ENCODE data around the gene ZDHHC18.

ZDHHC18 gene

GRCh38 chr1:26826261-26827105 lies at the start of gene ZDHHC18:
Gene ZDHHC18, plus strand, starts transcription at chr1:26826688. Its CDS starts 117 bp downstream, at chr1:26826805.
- DNase-seq = peak; percentile 68

- no peak for DNase-seq
Observed at GRCh38 chr1:26779098-26779668, 47.3 kb upstream of the ZDHHC18 start.

DNA sequence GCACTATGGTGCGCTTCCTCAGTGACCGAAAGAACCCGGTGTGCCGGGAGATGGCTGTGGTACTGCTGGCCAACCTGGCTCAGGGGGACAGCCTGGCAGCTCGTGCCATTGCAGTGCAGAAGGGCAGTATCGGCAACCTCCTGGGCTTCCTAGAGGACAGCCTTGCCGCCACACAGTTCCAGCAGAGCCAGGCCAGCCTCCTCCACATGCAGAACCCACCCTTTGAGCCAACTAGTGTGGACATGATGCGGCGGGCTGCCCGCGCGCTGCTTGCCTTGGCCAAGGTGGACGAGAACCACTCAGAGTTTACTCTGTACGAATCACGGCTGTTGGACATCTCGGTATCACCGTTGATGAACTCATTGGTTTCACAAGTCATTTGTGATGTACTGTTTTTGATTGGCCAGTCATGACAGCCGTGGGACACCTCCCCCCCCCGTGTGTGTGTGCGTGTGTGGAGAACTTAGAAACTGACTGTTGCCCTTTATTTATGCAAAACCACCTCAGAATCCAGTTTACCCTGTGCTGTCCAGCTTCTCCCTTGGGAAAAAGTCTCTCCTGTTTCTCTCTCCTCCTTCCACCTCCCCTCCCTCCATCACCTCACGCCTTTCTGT lies 46.0 kb upstream of the ZDHHC18 start:
- DNase-seq = no peak

DNA sequence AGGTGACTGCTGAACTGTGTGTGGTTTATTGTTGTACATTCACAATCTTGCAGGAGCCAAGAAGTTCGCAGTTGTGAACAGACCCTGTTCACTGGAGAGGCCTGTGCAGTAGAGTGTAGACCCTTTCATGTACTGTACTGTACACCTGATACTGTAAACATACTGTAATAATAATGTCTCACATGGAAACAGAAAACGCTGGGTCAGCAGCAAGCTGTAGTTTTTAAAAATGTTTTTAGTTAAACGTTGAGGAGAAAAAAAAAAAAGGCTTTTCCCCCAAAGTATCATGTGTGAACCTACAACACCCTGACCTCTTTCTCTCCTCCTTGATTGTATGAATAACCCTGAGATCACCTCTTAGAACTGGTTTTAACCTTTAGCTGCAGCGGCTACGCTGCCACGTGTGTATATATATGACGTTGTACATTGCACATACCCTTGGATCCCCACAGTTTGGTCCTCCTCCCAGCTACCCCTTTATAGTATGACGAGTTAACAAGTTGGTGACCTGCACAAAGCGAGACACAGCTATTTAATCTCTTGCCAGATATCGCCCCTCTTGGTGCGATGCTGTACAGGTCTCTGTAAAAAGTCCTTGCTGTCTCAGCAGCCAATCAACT lies 45.2 kb upstream of the ZDHHC18 start:
- DNase-seq = no peak

- no peak for DNase-seq
Observed at GRCh38 chr1:26782521-26783212, 43.8 kb upstream of the ZDHHC18 start.

GRCh38 chr1:26783646-26784022 lies 42.9 kb upstream of the ZDHHC18 start:
- DNase-seq = no peak

- DNase-seq = no peak
Observed at GRCh38 chr1:26784023-26784871, 42.2 kb upstream of the ZDHHC18 start.

- DNase-seq = no peak
Observed at GRCh38 chr1:26784886-26785285, 41.6 kb upstream of the ZDHHC18 start.

DNA sequence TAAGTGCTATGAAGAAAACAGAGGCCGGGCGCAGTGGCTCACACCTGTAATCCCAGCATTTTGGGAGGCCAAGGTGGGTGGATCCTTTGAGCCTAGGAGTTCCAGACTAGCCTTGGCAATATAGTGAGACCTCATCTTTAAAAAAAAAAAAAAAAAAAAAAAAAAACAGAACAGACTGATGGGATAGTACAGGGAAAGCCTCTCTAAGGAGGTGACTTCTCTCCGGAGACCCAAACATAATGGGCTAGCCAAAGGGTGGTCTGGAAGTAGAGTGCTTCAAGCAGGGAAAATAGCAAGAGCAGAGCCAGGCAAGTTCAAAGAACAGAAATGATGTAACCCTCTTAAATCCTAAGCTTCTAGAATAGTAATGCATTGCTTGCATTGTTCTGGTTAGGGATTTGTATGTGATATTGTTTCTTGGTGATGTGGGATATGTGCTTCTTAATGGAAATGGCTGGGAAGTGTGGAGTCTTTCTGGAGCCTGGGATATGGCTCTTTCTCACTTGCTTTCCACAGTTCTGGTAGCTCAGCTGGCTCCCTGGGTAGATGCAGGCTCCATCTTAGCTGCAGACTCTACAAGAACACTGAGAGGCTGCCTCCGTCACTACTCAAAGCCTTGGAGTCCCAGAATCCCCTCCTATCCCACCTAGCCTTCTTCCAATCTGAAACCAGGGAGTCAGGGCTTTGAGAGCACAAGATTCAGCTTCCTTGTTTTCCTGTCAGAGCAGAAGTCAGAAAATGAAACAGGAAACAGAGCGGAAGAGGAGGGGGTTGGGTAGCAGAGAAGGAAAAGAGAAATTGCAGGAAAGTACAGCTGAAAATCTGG lies 40.7 kb upstream of the ZDHHC18 start:
- no peak for DNase-seq

DNA sequence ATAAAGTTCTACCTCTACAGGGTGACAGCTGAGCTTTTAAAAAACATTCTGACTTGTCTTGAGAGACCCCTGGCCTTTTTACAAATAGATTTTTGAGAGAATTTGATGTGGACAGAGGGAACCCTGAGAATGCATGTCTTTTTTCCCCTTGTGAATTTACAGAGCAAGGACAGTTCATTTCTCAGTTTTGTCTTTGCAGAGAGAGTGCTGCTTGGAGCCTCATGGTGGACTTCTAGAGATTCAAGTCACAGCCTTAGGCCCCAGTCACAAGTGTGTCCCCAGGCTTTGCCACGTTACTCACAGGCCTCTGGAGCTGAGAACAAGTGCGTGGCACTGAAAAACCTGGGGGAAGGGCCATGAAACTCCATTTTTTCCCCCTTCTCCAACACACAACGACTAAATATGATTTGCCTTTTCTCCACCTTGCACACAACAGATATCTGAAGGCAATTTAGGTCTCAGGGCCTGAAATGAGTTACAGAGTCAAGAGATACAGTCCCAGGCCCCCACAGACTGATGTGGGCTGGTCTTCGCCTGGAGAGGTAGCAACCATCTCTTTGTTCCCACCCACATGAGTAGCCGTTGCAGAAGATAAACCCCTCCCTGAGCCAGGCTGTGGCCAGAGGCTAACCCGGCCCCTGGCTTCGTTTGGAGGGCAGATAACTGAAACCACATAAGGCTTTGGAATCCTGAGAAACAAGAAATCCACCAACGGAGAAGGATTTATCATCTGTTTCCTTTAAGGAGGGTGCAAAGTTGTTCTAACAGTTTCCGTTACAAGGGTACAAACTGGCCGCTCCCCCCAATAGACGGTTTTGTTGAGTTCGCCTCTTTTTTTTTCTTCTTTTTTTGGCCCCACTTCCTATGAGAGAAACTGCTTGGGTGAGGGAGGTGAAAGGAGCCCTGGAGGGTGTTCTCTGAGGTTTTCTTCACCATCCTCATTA lies 39.8 kb upstream of the ZDHHC18 start:
- DNase-seq = peak; percentile 58

DNA sequence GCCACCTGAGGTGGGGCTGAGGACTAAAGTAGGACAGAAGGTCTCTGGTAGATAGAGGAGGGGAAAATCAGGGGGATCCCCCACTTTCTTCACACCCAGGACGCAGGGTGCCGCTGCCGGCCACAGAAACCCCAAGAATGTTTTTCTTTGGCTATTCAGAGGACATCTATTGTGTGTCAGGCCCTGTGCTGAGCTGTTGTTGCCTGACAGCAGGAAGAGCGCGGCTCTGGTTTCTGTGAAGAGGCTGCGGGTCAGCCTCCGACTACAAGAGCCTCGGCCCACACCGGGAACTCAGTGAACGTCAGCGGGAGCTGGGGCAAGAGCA lies 39.1 kb upstream of the ZDHHC18 start:
- DNase-seq = peak; percentile 91

GRCh38 chr1:26787706-26788514 lies 38.6 kb upstream of the ZDHHC18 start, which contains the start of gene PIGV:
Gene PIGV, plus strand, starts transcription at chr1:26787950. Its CDS starts 2,866 bp downstream, at chr1:26790816.
- peak; percentile 89 for DNase-seq

DNA sequence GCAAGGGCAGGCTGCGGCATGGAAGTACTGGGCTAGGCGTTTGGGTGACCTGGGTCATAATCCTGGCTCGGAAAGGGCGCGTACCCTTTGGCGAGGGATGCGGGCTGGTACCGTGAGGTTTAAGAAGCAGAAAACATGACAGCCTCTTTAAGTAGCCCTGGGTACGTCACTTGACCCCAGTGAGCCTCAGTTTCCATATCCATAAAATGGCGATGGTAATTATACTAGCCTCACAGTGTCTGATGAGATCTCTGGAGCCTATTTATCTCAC lies 38.0 kb upstream of the ZDHHC18 start:
- peak; percentile 25 for DNase-seq

DNA sequence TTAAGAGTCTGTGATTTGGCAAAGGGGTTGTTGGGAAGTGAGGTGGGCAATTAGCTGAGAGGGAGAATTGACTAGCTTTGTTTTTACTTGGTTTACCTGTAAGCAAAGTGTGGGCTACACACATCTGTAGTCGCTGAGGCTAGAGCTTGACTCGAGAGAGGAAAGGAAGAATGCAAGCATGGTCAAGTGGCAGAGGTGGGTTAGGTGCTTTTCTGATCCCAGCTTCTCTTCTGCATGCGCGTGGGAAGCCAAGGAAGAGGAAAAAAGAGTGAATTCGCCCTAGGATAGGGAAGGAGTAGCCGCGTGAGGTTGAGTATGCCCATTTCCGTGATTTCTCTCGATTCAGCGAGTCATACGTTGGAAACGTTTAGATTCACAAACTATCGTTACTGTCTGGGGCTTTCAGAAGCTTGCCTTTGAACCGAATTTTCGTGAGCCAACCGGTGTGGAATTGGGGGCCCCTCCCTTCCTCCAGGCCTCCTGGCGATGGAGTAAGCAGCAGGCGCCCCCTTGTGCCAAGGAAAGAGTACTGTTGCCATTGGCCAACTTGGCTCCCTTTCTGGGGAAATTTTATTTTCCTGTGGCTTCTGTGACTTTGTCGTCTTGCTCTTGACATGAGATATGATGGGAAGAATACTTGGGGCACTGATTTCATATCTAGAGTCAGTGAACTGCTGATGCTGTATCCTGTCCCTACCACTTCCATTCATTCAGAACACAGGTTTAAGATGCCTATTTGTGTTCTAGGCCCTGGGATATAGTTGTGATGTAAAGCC lies 37.5 kb upstream of the ZDHHC18 start:
- peak; percentile 92 for DNase-seq

- DNase-seq = no peak
Observed at GRCh38 chr1:26789612-26789865, 36.9 kb upstream of the ZDHHC18 start.

DNA sequence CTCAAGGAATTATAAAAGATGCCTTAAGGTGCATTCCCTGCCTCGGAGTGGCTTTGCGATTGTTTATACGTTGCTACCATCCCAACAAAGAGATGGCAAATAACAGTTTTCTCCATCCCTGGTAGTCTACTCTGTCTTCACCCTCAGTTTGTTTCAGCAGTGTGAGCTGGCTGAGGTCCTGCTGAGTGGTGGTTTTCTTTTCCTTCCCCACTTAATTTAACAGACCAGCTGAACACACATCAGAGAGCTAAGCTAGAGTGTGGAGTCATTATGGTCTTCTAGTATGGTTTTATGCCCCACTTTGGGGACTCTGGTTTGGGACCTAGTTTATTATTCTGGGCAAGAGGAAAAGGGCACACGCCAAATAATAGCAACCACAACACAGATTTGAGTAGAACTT lies 36.6 kb upstream of the ZDHHC18 start:
- peak; percentile 75 for DNase-seq

DNA sequence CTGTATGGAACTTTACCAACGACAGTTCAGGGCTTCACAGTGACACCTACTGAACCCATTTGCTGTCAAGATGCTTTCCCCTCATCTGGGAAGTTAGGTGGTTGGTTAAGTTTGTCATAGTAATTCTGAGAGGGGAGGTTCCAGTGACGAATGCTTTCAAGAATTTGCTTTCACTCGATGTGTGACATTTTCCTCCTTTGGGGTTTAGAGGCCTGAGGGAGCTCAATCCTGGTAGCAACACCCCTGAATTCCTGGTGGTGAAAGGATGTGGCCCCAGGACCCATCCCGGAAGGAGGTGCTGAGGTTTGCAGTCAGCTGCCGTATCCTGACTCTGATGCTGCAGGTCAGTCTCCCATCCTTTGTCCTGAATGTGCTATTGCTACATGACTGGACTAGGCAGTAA lies 35.9 kb upstream of the ZDHHC18 start:
- peak; percentile 90 for DNase-seq

DNA sequence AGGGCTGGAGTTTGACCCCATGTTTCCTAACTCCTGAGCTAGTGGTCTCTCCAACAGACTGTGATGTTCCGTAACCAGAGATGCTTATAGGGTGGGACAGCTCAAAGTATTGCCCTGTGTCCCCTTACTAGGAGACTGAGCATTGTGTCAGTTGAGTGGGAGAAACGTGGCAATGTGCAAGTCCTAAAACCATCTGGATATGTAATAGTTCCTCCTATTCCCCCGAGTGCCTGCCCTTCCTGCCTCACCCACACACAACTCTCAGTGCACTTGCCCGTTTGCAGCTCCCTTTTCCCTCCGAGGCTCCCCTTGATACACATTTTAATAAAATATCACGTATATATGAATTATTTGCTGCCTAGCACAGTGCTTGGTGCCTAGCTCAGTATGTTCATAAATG lies 35.3 kb upstream of the ZDHHC18 start:
- no peak for DNase-seq

GRCh38 chr1:26791626-26792025 lies 34.9 kb upstream of the ZDHHC18 start:
- no peak for DNase-seq

Data from activated CD4-positive, alpha-beta T cell treated with anti-CD3 and anti-CD28 coated beads, Interleukin-2, amount 50 U/mL, for 16 hours (primary cell).